ENCODE data around the gene NGFR.

The NGFR gene

GRCh38 chr17:49554694-49555494 is 59.8 kb downstream of the NGFR start:
- Histone ChIP-seq H3K9me3 (ENCODE audit: insufficient read depth, low read length) (no peaks in the 10 kb centered on the region), H3K9ac (ENCODE audit: low read length) (no peak overlapping the region), H3K27me3 (ENCODE audit: low read length) (no peaks in the 10 kb centered on the region), H3K4me2 (ENCODE audit: low read depth, low read length, poor library complexity, severe bottlenecking) (no peak overlapping the region), H3F3A (ENCODE audit: insufficient read depth) (no peaks in the 10 kb centered on the region), H2AFZ (ENCODE audit: low read depth, low read length, severe bottlenecking) (no peak overlapping the region), H3K79me2 (ENCODE audit: insufficient read depth, low read length) (no peaks in the 10 kb centered on the region), H3K9me2 (replicated peaks; ENCODE audit: insufficient read depth, low read length) (no peaks in the 10 kb centered on the region), H3K27ac (ENCODE audit: low read depth, low read length) (no peak overlapping the region), H4K20me1 (ENCODE audit: low read depth, low read length) (no peaks in the 10 kb centered on the region), H3K36me3 (ENCODE audit: low read length) (no peaks in the 10 kb centered on the region), H3K4me3 (ENCODE audit: insufficient read depth, low read length, poor library complexity, severe bottlenecking) (no peak overlapping the region)
- TF ChIP-seq CTCF (IDR thresholded peaks at IDR 0.05; ENCODE audit: insufficient read depth, low read length, poor library complexity, severe bottlenecking): no peak
- TF ChIP-seq EZH2phosphoT487 (conservative IDR thresholded peaks at IDR 0.05; ENCODE audit: low read length): no peak

- Histone ChIP-seq H3K79me2 (ENCODE audit: insufficient read depth, low read length) (no peaks in the 10 kb centered on the region), H3F3A (ENCODE audit: insufficient read depth) (no peaks in the 10 kb centered on the region), H3K9me2 (replicated peaks; ENCODE audit: insufficient read depth, low read length) (no peaks in the 10 kb centered on the region), H3K27ac (ENCODE audit: low read depth, low read length) (no peak overlapping the region), H3K9me3 (ENCODE audit: insufficient read depth, low read length) (no peaks in the 10 kb centered on the region), H4K20me1 (ENCODE audit: low read depth, low read length) (no peaks in the 10 kb centered on the region), H3K36me3 (ENCODE audit: low read length) (no peaks in the 10 kb centered on the region), H3K4me2 (ENCODE audit: low read depth, low read length, poor library complexity, severe bottlenecking) (no peak overlapping the region), H3K4me3 (ENCODE audit: insufficient read depth, low read length, poor library complexity, severe bottlenecking) (no peak overlapping the region), H2AFZ (ENCODE audit: low read depth, low read length, severe bottlenecking) (peak overlapping the region; percentile 84), H3K9ac (ENCODE audit: low read length) (no peak overlapping the region), H3K27me3 (ENCODE audit: low read length) (no peaks in the 10 kb centered on the region)
- TF ChIP-seq CTCF (IDR thresholded peaks at IDR 0.05; ENCODE audit: insufficient read depth, low read length, poor library complexity, severe bottlenecking) (no peak), EZH2phosphoT487 (conservative IDR thresholded peaks at IDR 0.05; ENCODE audit: low read length) (no peak)
Observed at GRCh38 chr17:49555495-49556222, 60.6 kb downstream of the NGFR start.

GRCh38 chr17:49556223-49556943 is 61.3 kb downstream of the NGFR start:
- no peaks in the 10 kb centered on the region for H4K20me1 ChIP-seq (ENCODE audit: low read depth, low read length)
- no peaks in the 10 kb centered on the region for H3K79me2 ChIP-seq (ENCODE audit: insufficient read depth, low read length)
- no peak overlapping the region for H3K27ac ChIP-seq (ENCODE audit: low read depth, low read length)
- TF ChIP-seq EZH2phosphoT487 (conservative IDR thresholded peaks at IDR 0.05; ENCODE audit: low read length): no peak
- peak; percentile 96 for TF ChIP-seq CTCF (IDR thresholded peaks at IDR 0.05; ENCODE audit: insufficient read depth, low read length, poor library complexity, severe bottlenecking)
- no peak overlapping the region for H3K4me3 ChIP-seq (ENCODE audit: insufficient read depth, low read length, poor library complexity, severe bottlenecking)
- no peaks in the 10 kb centered on the region for H3F3A ChIP-seq (ENCODE audit: insufficient read depth)
- no peaks in the 10 kb centered on the region for H3K9me3 ChIP-seq (ENCODE audit: insufficient read depth, low read length)
- H2AFZ ChIP-seq (ENCODE audit: low read depth, low read length, severe bottlenecking): peak overlapping the region; percentile 84
- H3K9me2 ChIP-seq (replicated peaks; ENCODE audit: insufficient read depth, low read length): no peaks in the 10 kb centered on the region
- H3K9ac ChIP-seq (ENCODE audit: low read length): no peak overlapping the region
- H3K4me2 ChIP-seq (ENCODE audit: low read depth, low read length, poor library complexity, severe bottlenecking): no peak overlapping the region
- H3K27me3 ChIP-seq (ENCODE audit: low read length): no peaks in the 10 kb centered on the region
- no peaks in the 10 kb centered on the region for H3K36me3 ChIP-seq (ENCODE audit: low read length)
